Ascending aorta (tissue), 2 donors: Measurements from ENCODE around the gene TEP1. TPM values are rescaled to one million over a fixed set of nuclear protein-coding genes. Genes with fewer than 3 reads are reported as not detected.

Experiments
- DNase-seq, 2 donors: peaks; one replicate each; pipeline ENCODE4 v3.0.0-alpha.2; 2019; ENCODE audit warnings: low spot score in 2 of 2
- H3K27ac ChIP-seq, 2 donors: fragments of 200-600 bp; sonication (generic); one replicate each; pipeline ENCODE4 v1.5.1; 2016 to 2017; ENCODE audit warnings: mild to moderate bottlenecking in 1 of 2
- H3K27me3 ChIP-seq: fragments of 200-600 bp; sonication (generic); one replicate; pipeline ENCODE4 v1.5.1; 2017
- H3K36me3 ChIP-seq, 2 donors: fragments of 200-600 bp; sonication (generic); one replicate each; pipeline ENCODE4 v1.5.1; 2016
- H3K4me1 ChIP-seq, 2 donors: fragments of 200-600 bp; sonication (generic); one replicate each; pipeline ENCODE4 v1.5.1; 2016 to 2017; ENCODE audit warnings: mild to moderate bottlenecking in 1 of 2
- H3K4me3 ChIP-seq, 2 donors: fragments of 200-600 bp; sonication (generic); one replicate each; pipeline ENCODE4 v1.5.1; 2016 to 2017; ENCODE audit warnings: mild to moderate bottlenecking in 1 of 2
- H3K9me3 ChIP-seq, 2 donors: fragments of 200-600 bp; sonication (generic); one replicate each; pipeline ENCODE4 v1.5.1; 2016
- CTCF ChIP-seq, 3 experiments: fragments of 200-600 bp in 2 of 3; fragments of 450-650 bp in 1 of 3; sonication (generic) in 2 of 3; IDR thresholded peaks; one replicate each; pipeline ENCODE4 v1.5.1; 2016 to 2019; ENCODE audit warnings: antibody characterized with exemption in 3 of 3, mild to moderate bottlenecking in 1 of 3, moderate library complexity in 1 of 3
- intact Hi-C: fragments of 100-400 bp; cut with DNase I; formaldehyde crosslinking; loops from one replicate; pipeline ENCODE4 v1.15.1; 2023
- total RNA-seq: library from RNA; depleted of rRNA; stranded (reverse); fragments of >200 nt; gene quantifications from one replicate; pipeline ENCODE4 v1.1.0, GENCODE V29; 2016

The TEP1 gene
- total RNA-seq, 1 donor from 2014 or later = 43.7 TPM

- no peak for DNase-seq
- Histone ChIP-seq H3K4me3 (peak overlapping the region; percentile 85 to 88), H3K27ac (peak overlapping the region; percentile 97 to 98), H3K27me3 (no peaks in the 10 kb centered on the region), H3K4me1 (peaks cover 0 to 5% of the 10 kb centered on the region in 2 donors), H3K36me3 (peaks cover 10 to 11% of the 10 kb centered on the region in 2 donors), H3K9me3 (no peaks in the 10 kb centered on the region)
- TF ChIP-seq CTCF (IDR thresholded peaks at IDR 0.05) = no peak
- intact Hi-C loops = loop anchor here (2.0 to 10.0 kb wide), 4 partner anchors 122 to 575 kb away; partner anchors contain the start of genes METTL17 and RNASE4
These were observed 890 bp downstream of the TEP1 start for GRCh38 chr14:20412411-20412810.

- intact Hi-C loops = no loop called here
- H3K9me3 ChIP-seq = no peaks in the 10 kb centered on the region
- peaks cover 0 to 5% of the 10 kb centered on the region in 2 donors for H3K4me1 ChIP-seq
- H3K27me3 ChIP-seq = no peaks in the 10 kb centered on the region
- H3K4me3 ChIP-seq = no peak overlapping the region
- TF ChIP-seq CTCF (IDR thresholded peaks at IDR 0.05) = no peak
- peaks cover 40 to 43% of the 10 kb centered on the region in 2 donors for H3K36me3 ChIP-seq
- H3K27ac ChIP-seq = no peak overlapping the region
- no peak for DNase-seq
These were observed 4.1 kb downstream of the TEP1 start for GRCh38 chr14:20409226-20409625.

GRCh38 chr14:20403521-20403920 lies 9.8 kb downstream of the TEP1 start:
- Histone ChIP-seq H3K4me1 (no peaks in the 10 kb centered on the region), H3K27ac (no peak overlapping the region), H3K36me3 (peaks cover 83 to 95% of the 10 kb centered on the region in 2 donors), H3K27me3 (no peaks in the 10 kb centered on the region), H3K9me3 (no peaks in the 10 kb centered on the region), H3K4me3 (no peak overlapping the region)
- DNase-seq = peak in 1 of 2 donors; percentile 54
- intact Hi-C loops = no loop called here
- no peak for TF ChIP-seq CTCF (IDR thresholded peaks at IDR 0.05)

- Histone ChIP-seq H3K9me3 (no peaks in the 10 kb centered on the region), H3K27ac (no peak overlapping the region), H3K36me3 (peaks cover 74 to 92% of the 10 kb centered on the region in 2 donors), H3K4me3 (no peak overlapping the region), H3K4me1 (no peaks in the 10 kb centered on the region), H3K27me3 (no peaks in the 10 kb centered on the region)
- TF ChIP-seq CTCF (IDR thresholded peaks at IDR 0.05) = no peak
- DNase-seq = peak in 1 of 2 donors; percentile 39
- intact Hi-C loops = no loop called here
These were observed 12.2 kb downstream of the TEP1 start for GRCh38 chr14:20400965-20401593.

- no peaks in the 10 kb centered on the region for H3K4me1 ChIP-seq
- H3K36me3 ChIP-seq = peaks cover 74 to 92% of the 10 kb centered on the region in 2 donors
- no peaks in the 10 kb centered on the region for H3K27me3 ChIP-seq
- no peak for TF ChIP-seq CTCF (IDR thresholded peaks at IDR 0.05)
- H3K4me3 ChIP-seq = no peak overlapping the region
- no peaks in the 10 kb centered on the region for H3K9me3 ChIP-seq
- intact Hi-C loops = no loop called here
- no peak for DNase-seq
- H3K27ac ChIP-seq = no peak overlapping the region
These were observed 12.7 kb downstream of the TEP1 start for GRCh38 chr14:20400589-20400964.
